ENCODE data around the gene OXLD1.

Gene OXLD1

DNA sequence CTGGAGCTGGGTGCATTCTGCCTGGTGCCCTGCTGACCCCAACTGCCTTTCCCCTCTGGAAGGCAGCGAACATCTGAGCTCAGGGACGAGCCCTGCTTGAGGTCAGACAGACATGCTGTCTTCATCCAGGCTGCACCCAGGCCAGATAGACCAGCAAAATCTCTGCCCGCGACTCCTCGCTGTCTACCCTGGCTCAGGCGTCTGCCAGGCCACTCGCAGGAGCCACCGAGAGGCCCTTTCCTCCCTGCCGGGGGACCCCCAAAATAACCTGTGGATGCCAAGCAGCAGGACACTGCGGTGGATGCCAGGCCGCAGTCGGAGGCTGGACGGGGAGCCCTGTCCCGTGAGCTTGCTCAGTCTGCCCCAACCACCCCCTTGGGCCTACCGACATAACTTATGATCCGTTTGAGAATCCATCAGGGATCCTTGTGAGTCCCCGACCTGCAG lies 42.4 kb upstream of the OXLD1 start:
- peaks cover 9% of the 10 kb centered on the region; the same call in 1 of the 2 replicates for H3K27me3 ChIP-seq (ENCODE audit: control insufficient read depth, insufficient read depth, low read length)
- no peak overlapping the region for H3K4me3 ChIP-seq (ENCODE audit: low read depth, low read length)
- no peak overlapping the region for H3K27ac ChIP-seq (ENCODE audit: low read depth, low read length)
- no peaks in the 10 kb centered on the region for H3K9me3 ChIP-seq (ENCODE audit: control insufficient read depth, insufficient read depth, low read depth, low read length)
- H3K36me3 ChIP-seq (ENCODE audit: control insufficient read depth, insufficient read depth, low read length), result peaks cover 43% of the 10 kb centered on the region
- H3K4me1 ChIP-seq (ENCODE audit: control insufficient read depth, insufficient read depth, low read length), result peaks cover 28% of the 10 kb centered on the region
- no peak overlapping the region for H3K9ac ChIP-seq (ENCODE audit: low read length)

DNA sequence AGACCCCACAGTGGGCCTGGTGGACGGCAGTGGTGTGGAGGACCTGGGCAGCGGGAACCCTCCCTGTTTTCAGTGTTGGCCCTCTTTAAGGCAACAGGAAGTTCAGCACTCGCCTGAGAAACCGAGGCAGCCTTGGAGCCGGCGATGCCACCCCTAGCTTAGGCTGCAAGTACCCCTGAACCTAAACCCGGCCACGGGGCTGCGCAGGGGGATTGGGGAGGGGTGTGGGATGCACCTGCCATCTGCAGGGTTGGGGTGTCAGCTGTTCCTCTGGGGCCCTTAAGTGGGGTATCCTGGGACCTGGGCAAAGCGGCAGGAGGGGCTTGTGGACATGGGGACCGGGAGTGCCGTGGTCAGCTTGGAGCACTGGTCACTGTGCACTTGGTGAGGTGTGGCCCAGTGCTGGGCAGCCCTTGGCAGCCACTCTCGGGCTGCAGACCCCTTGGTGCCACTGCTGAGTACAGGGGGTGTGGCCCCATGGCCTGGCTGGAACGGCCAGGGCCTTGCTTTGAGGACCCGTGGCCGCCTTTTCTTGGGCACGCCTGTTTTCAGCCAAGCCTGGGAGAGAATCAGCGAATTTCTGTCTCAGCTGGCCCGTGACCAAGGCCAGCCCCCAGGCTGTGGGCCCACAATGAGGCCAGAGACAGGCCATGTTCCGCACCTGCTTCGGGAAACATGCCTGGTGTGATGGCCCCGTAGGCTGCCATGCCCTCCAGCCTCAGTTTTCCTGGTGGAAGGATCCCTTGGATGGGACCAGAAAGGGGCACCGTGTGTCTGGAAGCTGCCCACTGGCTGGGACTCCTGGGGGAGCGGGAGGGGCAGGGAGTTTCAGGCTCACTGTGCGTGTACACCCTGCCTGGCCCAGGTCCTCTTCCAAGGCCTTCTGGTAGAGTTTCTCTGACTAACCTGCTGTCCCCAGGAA lies 41.6 kb upstream of the OXLD1 start:
- Histone ChIP-seq H3K4me1 (ENCODE audit: control insufficient read depth, insufficient read depth, low read length) (peaks cover 21% of the 10 kb centered on the region), H3K27ac (ENCODE audit: low read depth, low read length) (no peak overlapping the region), H3K9me3 (ENCODE audit: control insufficient read depth, insufficient read depth, low read depth, low read length) (no peaks in the 10 kb centered on the region), H3K9ac (ENCODE audit: low read length) (no peak overlapping the region), H3K27me3 (ENCODE audit: control insufficient read depth, insufficient read depth, low read length) (peaks cover 9% of the 10 kb centered on the region; the same call in 1 of the 2 replicates), H3K4me3 (ENCODE audit: low read depth, low read length) (no peak overlapping the region), H3K36me3 (ENCODE audit: control insufficient read depth, insufficient read depth, low read length) (peaks cover 43% of the 10 kb centered on the region)

DNA sequence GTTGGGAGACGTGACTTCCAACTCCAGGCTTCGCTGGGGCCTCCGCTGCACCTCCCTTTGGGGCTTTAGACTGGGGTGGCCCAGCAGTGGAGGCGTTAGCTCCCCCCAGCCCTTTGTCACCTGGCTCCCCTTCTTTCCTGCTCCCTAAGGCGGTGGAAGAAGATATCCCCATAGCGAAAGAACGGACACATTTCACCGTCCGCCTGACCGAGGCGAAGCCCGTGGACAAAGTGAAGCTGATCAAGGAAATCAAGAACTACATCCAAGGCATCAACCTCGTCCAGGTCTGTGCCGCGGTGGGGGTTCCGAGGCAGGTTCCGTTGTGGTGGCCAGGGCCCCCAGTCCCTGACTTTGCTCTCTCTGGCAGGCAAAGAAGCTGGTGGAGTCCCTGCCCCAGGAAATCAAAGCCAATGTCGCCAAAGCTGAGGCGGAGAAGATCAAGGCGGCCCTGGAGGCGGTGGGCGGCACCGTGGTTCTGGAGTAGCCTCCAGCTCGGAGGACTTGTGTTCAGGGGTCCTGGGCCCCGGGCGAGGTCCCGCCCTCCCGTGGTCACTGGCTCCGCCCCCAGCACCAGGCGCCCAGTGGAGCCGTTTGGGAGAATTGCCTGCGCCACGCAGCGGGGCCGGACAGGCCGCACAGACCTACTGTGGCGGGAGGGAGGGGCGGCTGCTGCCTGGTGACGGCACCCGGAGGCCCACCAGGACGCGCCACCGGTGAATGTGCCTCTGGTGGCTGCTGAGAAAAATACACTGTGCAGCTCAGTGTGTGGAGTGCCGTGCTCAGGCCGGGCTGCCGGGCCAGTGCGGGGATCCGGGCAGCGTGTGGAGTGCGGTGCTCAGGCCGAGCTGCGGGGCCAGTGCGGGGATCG lies 40.6 kb upstream of the OXLD1 start:
- Histone ChIP-seq H3K9me3 (ENCODE audit: control insufficient read depth, insufficient read depth, low read depth, low read length) (no peaks in the 10 kb centered on the region), H3K27me3 (ENCODE audit: control insufficient read depth, insufficient read depth, low read length) (peaks cover 9% of the 10 kb centered on the region; the same call in 1 of the 2 replicates), H3K36me3 (ENCODE audit: control insufficient read depth, insufficient read depth, low read length) (peaks cover 47% of the 10 kb centered on the region), H3K27ac (ENCODE audit: low read depth, low read length) (no peak overlapping the region), H3K9ac (ENCODE audit: low read length) (no peak overlapping the region), H3K4me3 (ENCODE audit: low read depth, low read length) (no peak overlapping the region), H3K4me1 (ENCODE audit: control insufficient read depth, insufficient read depth, low read length) (peaks cover 24% of the 10 kb centered on the region)

DNA sequence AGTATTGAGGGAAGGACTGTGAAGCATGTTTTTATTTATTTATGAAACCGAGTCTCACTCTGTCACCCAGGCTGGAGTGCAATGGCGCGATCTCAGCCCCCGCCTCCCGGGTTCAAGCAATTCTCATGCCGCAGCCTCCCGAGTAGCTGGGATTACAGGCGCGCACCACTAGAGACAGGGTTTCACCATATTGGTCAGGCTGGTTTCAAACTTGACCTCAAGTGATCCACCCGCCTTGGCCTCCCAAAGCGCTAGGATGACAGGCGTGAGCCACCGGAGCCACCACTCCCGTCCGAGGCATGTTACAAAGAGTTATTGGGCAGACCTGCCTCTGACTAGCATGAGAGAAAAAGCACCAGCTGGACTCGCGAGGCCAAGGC lies 39.8 kb upstream of the OXLD1 start:
- peaks cover 54% of the 10 kb centered on the region for H3K36me3 ChIP-seq (ENCODE audit: control insufficient read depth, insufficient read depth, low read length)
- peaks cover 27% of the 10 kb centered on the region for H3K4me1 ChIP-seq (ENCODE audit: control insufficient read depth, insufficient read depth, low read length)
- H3K27ac ChIP-seq (ENCODE audit: low read depth, low read length), result no peak overlapping the region
- no peaks in the 10 kb centered on the region for H3K9me3 ChIP-seq (ENCODE audit: control insufficient read depth, insufficient read depth, low read depth, low read length)
- peaks cover 9% of the 10 kb centered on the region; the same call in 1 of the 2 replicates for H3K27me3 ChIP-seq (ENCODE audit: control insufficient read depth, insufficient read depth, low read length)
- H3K9ac ChIP-seq (ENCODE audit: low read length), result no peak overlapping the region
- H3K4me3 ChIP-seq (ENCODE audit: low read depth, low read length), result no peak overlapping the region

DNA sequence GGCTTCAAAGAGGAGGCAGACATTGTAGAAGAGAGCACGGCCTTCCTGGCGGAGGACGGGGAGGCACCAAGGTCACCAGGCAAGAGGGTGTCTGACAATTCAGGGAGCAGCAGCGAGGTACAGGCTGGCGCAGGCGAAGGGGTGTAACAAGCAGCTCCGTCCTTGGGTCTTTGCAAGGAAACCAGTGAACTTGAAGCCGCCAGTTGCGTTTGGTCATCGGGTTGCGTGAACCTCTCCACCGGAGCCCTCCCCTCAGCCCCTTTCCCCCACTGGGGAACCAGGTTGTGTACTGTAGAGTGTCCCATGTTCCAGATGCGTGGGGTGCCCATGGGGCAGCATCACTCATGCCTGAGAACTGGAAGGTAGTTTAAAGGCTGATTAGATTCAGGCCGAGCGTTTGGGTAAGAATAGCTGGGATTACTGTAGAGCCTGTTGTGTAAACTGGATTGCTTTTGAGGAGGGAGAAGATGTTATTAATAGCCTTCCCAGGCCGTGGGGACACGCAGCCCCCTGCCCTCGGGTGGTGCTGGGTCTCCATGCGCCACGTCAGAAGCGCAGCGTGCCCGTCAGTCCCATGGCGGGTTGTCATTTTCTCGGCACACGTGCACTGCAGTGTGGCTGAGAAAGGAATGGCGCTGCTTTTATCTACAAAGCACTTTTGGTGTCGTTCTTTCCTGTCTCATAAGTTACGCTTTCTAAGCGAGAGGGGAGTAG lies 39.3 kb upstream of the OXLD1 start:
- no peaks in the 10 kb centered on the region for H3K9me3 ChIP-seq (ENCODE audit: control insufficient read depth, insufficient read depth, low read depth, low read length)
- H3K36me3 ChIP-seq (ENCODE audit: control insufficient read depth, insufficient read depth, low read length), result peaks cover 60% of the 10 kb centered on the region
- H3K27ac ChIP-seq (ENCODE audit: low read depth, low read length), result no peak overlapping the region
- H3K27me3 ChIP-seq (ENCODE audit: control insufficient read depth, insufficient read depth, low read length), result peaks cover 4% of the 10 kb centered on the region; the same call in 1 of the 2 replicates
- H3K9ac ChIP-seq (ENCODE audit: low read length), result no peak overlapping the region
- H3K4me3 ChIP-seq (ENCODE audit: low read depth, low read length), result no peak overlapping the region
- peaks cover 22% of the 10 kb centered on the region for H3K4me1 ChIP-seq (ENCODE audit: control insufficient read depth, insufficient read depth, low read length)

DNA sequence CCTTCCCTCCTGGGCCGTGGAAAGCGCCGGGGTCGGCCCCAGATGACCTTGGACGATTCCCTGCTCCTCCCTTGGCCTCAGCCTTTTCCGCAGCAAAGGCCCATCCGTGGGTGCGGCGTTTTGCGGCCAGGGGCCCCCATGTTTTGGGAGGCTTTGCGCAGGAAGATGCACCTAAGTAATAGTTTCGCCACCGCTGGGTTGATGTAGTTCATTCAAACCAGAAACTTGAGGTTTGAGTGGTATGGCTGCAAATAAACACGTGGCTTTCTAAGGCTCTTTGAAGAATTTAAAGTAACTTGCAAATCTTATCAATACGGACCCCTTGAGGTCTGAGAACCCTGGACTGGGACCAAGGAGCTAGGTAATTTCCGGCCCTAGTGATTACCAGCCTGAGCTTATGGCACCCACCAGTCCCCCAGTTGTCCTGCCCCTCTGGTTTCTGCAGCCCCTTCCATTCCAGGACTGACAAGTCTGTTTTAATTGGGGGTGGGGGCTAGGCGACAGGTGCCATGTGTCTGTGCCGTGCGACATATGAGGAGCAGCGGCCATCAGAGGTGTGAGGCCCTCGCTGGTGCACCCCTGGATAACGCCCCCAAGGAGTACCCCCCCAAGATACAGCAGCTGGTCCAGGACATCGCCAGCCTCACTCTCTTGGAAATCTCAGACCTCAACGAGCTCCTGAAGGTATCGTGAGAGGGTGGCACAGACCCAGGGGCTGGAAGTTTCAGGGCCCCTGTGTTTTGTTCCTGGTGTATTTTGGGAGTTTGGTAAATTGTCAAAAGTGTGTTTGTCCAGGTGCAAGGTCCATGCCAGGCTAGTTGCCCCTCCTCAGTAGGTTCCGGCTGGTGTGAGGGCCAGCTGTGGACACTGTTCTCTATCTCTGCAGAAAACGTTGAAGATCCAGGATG lies 37.6 kb upstream of the OXLD1 start:
- Histone ChIP-seq H3K4me3 (ENCODE audit: low read depth, low read length) (peak overlapping the region; percentile 97), H3K9me3 (ENCODE audit: control insufficient read depth, insufficient read depth, low read depth, low read length) (no peaks in the 10 kb centered on the region), H3K9ac (ENCODE audit: low read length) (peak overlapping the region; percentile 94), H3K27ac (ENCODE audit: low read depth, low read length) (peak overlapping the region; percentile 92), H3K4me1 (ENCODE audit: control insufficient read depth, insufficient read depth, low read length) (peaks cover 14% of the 10 kb centered on the region), H3K27me3 (ENCODE audit: control insufficient read depth, insufficient read depth, low read length) (no peaks in the 10 kb centered on the region), H3K36me3 (ENCODE audit: control insufficient read depth, insufficient read depth, low read length) (peaks cover 64% of the 10 kb centered on the region)

DNA sequence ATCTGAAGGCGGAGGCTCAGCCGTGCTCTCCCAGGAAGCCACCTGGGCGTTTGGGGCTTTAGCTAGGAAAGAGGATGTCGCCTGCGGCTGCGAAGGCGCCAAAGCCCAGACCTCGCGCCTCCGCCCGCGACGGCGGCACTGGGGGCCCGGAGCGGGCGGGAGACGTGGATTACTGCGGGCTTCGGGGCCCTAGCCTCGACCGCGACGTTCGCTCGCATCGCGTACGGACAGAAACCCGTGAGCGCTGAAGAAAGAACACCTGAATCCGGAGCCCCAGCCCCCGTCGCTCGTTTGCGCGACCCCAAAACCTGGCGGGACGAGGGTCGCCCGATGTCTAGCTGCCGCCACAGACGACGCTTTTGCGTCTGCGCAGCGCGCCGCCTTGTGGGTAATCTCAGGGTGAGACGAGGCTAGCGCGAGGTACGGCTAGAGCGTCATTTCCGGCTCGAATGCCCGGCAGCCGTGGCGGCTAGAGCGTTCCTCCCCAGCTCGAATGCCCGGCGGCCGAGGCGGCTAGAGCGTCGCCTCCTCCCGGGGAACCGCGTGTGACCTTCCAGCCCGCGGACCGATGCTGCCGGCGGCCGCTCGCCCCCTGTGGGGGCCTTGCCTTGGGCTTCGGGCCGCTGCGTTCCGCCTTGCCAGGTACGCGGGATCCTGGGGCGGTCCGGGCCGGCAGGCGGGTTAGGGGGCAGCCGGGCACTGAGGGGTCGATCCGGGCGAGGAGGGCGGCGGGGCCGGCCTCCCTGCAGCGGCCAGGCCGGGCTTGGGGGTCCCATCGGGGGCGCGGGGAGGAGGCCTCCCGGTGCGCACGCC lies 36.7 kb upstream of the OXLD1 start, which contains the start of gene MRPL12:
Gene MRPL12 (plus strand): TSS at position 434 of the 813 bp plus-strand sequence. CDS start 135 bp downstream, at position 569.
- Histone ChIP-seq H3K27me3 (ENCODE audit: control insufficient read depth, insufficient read depth, low read length) (no peaks in the 10 kb centered on the region), H3K4me3 (ENCODE audit: low read depth, low read length) (peak within 1 kb of the TSS; percentile 97), H3K4me1 (ENCODE audit: control insufficient read depth, insufficient read depth, low read length) (peaks cover 14% of the 10 kb centered on the region), H3K27ac (ENCODE audit: low read depth, low read length) (peak within 1 kb of the TSS; percentile 92), H3K36me3 (ENCODE audit: control insufficient read depth, insufficient read depth, low read length) (peaks cover 66% of the 10 kb centered on the region), H3K9me3 (ENCODE audit: control insufficient read depth, insufficient read depth, low read depth, low read length) (no peaks in the 10 kb centered on the region), H3K9ac (ENCODE audit: low read length) (peak within 1 kb of the TSS; percentile 94)

DNA sequence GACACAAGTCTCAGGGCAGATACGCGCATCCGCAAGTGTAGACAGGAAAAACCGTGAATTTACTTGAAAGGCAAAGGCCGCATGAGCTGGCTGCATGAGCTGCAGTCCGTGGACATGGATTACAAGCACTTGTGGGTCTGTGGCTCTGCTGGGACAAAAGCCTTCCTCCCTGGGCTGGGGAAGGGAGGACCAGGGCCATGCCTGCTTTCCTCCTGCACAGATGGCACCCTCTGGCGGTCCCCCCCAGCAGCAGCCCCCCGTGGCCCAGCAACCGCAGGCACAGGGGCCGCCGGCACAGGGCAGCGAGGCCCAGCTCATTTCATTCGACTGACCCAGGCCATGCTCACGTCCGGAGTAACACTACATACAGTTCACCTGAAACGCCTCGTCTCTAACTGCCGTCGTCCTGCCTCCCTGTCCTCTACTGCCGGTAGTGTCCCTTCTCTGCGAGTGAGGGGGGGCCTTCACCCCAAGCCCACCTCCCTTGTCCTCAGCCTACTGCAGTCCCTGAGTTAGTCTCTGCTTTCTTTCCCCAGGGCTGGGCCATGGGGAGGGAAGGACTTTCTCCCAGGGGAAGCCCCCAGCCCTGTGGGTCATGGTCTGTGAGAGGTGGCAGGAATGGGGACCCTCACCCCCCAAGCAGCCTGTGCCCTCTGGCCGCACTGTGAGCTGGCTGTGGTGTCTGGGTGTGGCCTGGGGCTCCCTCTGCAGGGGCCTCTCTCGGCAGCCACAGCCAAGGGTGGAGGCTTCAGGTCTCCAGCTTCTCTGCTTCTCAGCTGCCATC lies 35.1 kb upstream of the OXLD1 start:
- no peaks in the 10 kb centered on the region for H3K27me3 ChIP-seq (ENCODE audit: control insufficient read depth, insufficient read depth, low read length)
- peak overlapping the region; percentile 97 for H3K4me3 ChIP-seq (ENCODE audit: low read depth, low read length)
- peaks cover 66% of the 10 kb centered on the region for H3K36me3 ChIP-seq (ENCODE audit: control insufficient read depth, insufficient read depth, low read length)
- no peaks in the 10 kb centered on the region for H3K9me3 ChIP-seq (ENCODE audit: control insufficient read depth, insufficient read depth, low read depth, low read length)
- no peak overlapping the region for H3K9ac ChIP-seq (ENCODE audit: low read length)
- peaks cover 14% of the 10 kb centered on the region for H3K4me1 ChIP-seq (ENCODE audit: control insufficient read depth, insufficient read depth, low read length)
- H3K27ac ChIP-seq (ENCODE audit: low read depth, low read length), result no peak overlapping the region; the same call in 1 of the 2 replicates
